Measurements from ENCODE around the gene COX17.

COX17 gene, protein sequence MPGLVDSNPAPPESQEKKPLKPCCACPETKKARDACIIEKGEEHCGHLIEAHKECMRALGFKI

GRCh38 chr3:119676771-119677640, at the start of gene COX17:
COX17 (minus strand) TSS chr3:119677406; CDS start chr3:119677310, 96 bp downstream.
- DNase-seq (ENCODE audit: low read depth): peak; percentile 99
- TF ChIP-seq CTCF (IDR thresholded peaks at IDR 0.05; ENCODE audit: insufficient read depth, low read depth, low read length, missing control alignments): no peak
- peak within 1 kb of the TSS; percentile 85 for H3K4me3 ChIP-seq (ENCODE audit: low read depth, low read length)

GRCh38 chr3:119726909-119727308, 49.7 kb upstream of the COX17 start:
- H3K4me3 ChIP-seq (ENCODE audit: low read depth, low read length): no peak overlapping the region
- DNase-seq (ENCODE audit: low read depth): no peak
- TF ChIP-seq CTCF (IDR thresholded peaks at IDR 0.05; ENCODE audit: insufficient read depth, low read depth, low read length, missing control alignments): no peak

GRCh38 chr3:119723022-119723421, 45.8 kb upstream of the COX17 start:
- no peak for TF ChIP-seq CTCF (IDR thresholded peaks at IDR 0.05; ENCODE audit: insufficient read depth, low read depth, low read length, missing control alignments)
- H3K4me3 ChIP-seq (ENCODE audit: low read depth, low read length): no peak overlapping the region
- no peak for DNase-seq (ENCODE audit: low read depth)

DNA sequence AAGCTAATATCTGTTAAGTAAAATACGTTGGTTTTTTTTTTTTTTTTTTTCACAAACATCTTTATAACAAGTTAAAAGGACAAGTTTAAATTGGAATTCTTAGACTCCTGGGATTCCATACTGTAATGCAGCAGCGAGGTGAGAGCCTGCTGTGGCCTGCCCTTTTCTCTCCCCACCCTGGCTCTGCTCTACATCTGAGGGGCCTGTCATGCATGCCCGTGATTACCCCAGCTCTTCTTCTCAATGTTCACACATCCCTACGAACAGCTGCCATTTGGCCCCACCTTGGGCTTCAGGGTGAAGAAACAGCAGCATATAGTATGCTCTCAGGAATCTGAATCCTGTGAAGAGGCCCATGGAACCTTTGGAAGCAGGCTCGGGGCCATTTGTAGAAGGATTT, 40.3 kb upstream of the COX17 start:
- DNase-seq (ENCODE audit: low read depth): no peak
- no peak for TF ChIP-seq CTCF (IDR thresholded peaks at IDR 0.05; ENCODE audit: insufficient read depth, low read depth, low read length, missing control alignments)
- no peak overlapping the region for H3K4me3 ChIP-seq (ENCODE audit: low read depth, low read length)

DNA sequence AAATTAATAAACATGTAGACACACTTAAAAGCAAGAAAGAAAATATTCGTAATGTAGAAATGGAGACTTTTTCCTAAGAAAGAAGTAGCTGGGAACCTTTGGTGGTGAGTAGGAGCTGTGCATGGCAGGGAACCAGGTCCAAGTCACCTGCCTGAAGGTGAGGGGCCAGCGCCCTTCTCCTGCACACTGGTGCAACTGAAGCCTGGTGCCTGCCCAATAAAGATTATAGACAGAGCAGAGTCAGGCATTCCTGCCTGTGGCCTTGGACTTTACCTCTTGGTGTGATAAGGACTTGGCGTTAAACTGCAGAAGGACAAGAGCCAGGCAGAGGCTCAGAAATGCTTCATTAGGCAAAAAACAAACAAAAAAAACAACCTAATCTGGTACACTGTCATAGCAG, 39.8 kb upstream of the COX17 start:
- TF ChIP-seq CTCF (IDR thresholded peaks at IDR 0.05; ENCODE audit: insufficient read depth, low read depth, low read length, missing control alignments): no peak
- DNase-seq (ENCODE audit: low read depth): no peak
- H3K4me3 ChIP-seq (ENCODE audit: low read depth, low read length): no peak overlapping the region

GRCh38 chr3:119715105-119715504, 37.9 kb upstream of the COX17 start:
- H3K4me3 ChIP-seq (ENCODE audit: low read depth, low read length): no peak overlapping the region
- no peak for TF ChIP-seq CTCF (IDR thresholded peaks at IDR 0.05; ENCODE audit: insufficient read depth, low read depth, low read length, missing control alignments)
- no peak for DNase-seq (ENCODE audit: low read depth)
